Kidney (tissue), 14 donors: ENCODE data around the gene LRRC2. TPM values are rescaled to one million over a fixed set of nuclear protein-coding genes. Genes with fewer than 3 reads are reported as not detected.
A peak's percentile ranks its signal among the peaks of the same experiment; 100 is the strongest.
"Not testable (repeated sequence)": the region's sequence is repeated elsewhere in the genome, so short reads cannot be mapped to it uniquely, and the experiment has no call there.

ENCODE experiments used
- DNase-seq, 5 donors: peaks; one replicate each; pipeline ENCODE4 v3.0.0-alpha.2; 2013 to 2020
- FAIRE-seq: peaks from 2 replicates; lab custom pipeline; 2012; peaks lifted over from hg19 to GRCh38; lab: Jason Lieb, UNC
- H3K27ac ChIP-seq, 2 donors: one replicate each; pipeline ENCODE4 v1.7.0; 2013; ENCODE audit warnings: low read depth in 2 of 2, low read length in 2 of 2, inconsistent platforms in 1 of 2
- H3K27me3 ChIP-seq: one replicate; pipeline ENCODE4 v1.7.1; 2013; ENCODE audit warnings: low read length, inconsistent platforms; ENCODE audit not compliant: control insufficient read depth, insufficient read depth
- H3K36me3 ChIP-seq, 3 donors: one replicate each; pipeline versions ENCODE4 v1.7.0 to v1.7.1; 2013; ENCODE audit warnings: low read length in 3 of 3, control low read depth in 1 of 3, inconsistent platforms in 1 of 3; ENCODE audit not compliant: insufficient read depth in 3 of 3, control insufficient read depth in 2 of 3
- H3K4me1 ChIP-seq, 3 donors: one replicate each; pipeline versions ENCODE4 v1.7.0 to v1.7.1; 2013; ENCODE audit warnings: low read length in 3 of 3, inconsistent platforms in 1 of 3, low read depth in 1 of 3; ENCODE audit not compliant: control insufficient read depth in 2 of 3, insufficient read depth in 2 of 3
- H3K4me3 ChIP-seq, 3 donors: one replicate each; pipeline versions ENCODE4 v1.7.0 to v1.8.1; 2013; ENCODE audit warnings: low read length in 3 of 3, control low read depth in 1 of 3, inconsistent platforms in 1 of 3
- H3K9ac ChIP-seq, 3 donors: one replicate each; pipeline versions ENCODE4 v1.7.0 to v1.7.1; 2013; ENCODE audit warnings: low read length in 3 of 3, control low read depth in 1 of 3, inconsistent platforms in 1 of 3
- H3K9me3 ChIP-seq, 3 donors: one replicate each; pipeline versions ENCODE4 v1.7.0 to v1.7.1; 2013; ENCODE audit warnings: low read length in 3 of 3, control low read depth in 1 of 3, inconsistent platforms in 1 of 3; ENCODE audit not compliant: control insufficient read depth in 2 of 3, insufficient read depth in 1 of 3
- intact Hi-C: fragments of 100-400 bp; cut with DNase I; formaldehyde crosslinking; loops from one replicate; pipeline ENCODE4 v1.11.1; 2022
- polyA plus RNA-seq: library from polyadenylated mRNA; stranded (reverse); fragments of 350-450 nt; fragmentation: Illumina TruSeq; extraction: RNeasy Lipid Tissue Mini Kit (QIAGEN cat#74804); gene quantifications from one replicate; pipeline ENCODE4 v1.2.3, GENCODE V29; 2014; ENCODE audit warnings: low read depth, low replicate concordance; ENCODE audit not compliant: insufficient read depth
- total RNA-seq: library from RNA; stranded (reverse); fragmentation: NEBNext Ultra II Directional; extraction: Animal tissue kit (Norgen Biotek cat#: 25700); gene quantifications from one replicate; pipeline ENCODE4 v1.2.1, GENCODE V29; 2021
- TF ChIP-seq, protein P1 (sequence below): IDR thresholded peaks from 3 replicates; pipeline ENCODE4 v1.5.1; 2012; ENCODE audit warnings: mild to moderate bottlenecking, moderate library complexity, borderline replicate concordance; ENCODE audit not compliant: insufficient read depth; ENCODE audit errors: extremely low read depth
- donor health status: control.
- donor health status: control.
- donor health status: control.
- donor health status: control.
- donor health status: control.
- donor health status: DM: yes; HTN: yes; CAD: no.
- donor health status: Normal renal cell carcinoma (clear cell type).

Gene LRRC2
- total and polyA plus RNA-seq, 2 donors from 2014 or later, result 3.4 to 7.5 TPM

DNA sequence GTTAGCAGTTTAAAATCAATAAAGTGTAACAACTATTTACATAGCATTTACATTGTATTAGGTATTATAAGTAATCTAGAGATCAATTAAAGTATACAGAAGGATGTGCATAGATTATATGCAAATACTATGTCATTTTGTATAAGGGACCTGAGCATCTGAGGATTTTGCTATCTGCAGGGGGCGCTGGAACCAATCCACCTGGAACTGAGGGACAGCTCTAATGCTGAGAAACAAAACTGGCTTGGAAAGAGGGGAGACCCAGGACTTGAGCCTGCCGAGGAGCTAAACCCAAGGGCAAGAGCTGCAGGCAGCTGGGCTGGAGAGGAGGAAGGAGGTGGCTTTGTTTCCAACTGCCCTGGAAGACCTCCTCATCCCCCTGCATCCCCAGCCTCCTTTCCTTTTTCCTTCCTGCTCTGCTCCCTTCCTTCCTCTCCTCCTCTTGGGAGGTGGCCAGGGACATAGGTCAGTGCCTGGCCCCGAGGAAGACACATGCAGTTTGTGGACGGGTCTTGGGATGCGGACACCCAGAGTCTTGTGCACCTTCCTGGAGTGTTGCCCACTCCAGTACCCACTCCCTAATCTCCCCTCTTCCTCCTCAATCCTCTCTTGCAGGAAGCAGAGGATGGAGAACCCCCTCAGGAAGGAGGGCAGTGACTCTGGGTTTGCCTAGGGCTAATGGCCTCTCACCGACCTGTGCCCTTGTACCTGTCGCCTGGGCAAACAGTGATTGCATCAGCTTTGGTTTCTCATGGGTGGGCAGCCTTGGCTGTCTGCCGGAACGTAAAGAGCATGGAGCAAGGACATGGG is 69.2 kb downstream of the LRRC2 start:
- Histone ChIP-seq H3K27ac (no peak overlapping the region), H3K9me3 (no peaks in the 10 kb centered on the region), H3K36me3 (no peaks in the 10 kb centered on the region), H3K27me3 (no peaks in the 10 kb centered on the region), H3K4me1 (no peaks in the 10 kb centered on the region), H3K4me3 (no peak overlapping the region), H3K9ac (no peak overlapping the region)
- FAIRE-seq (no peak), DNase-seq (peak in 2 of 5 donors; percentile 23 to 54)
- intact Hi-C loops, result loop anchor here (10.0 kb wide), 1 partner anchor 128 kb away; no protein-coding TSS in a partner anchor
- TF ChIP-seq, protein P1, sequence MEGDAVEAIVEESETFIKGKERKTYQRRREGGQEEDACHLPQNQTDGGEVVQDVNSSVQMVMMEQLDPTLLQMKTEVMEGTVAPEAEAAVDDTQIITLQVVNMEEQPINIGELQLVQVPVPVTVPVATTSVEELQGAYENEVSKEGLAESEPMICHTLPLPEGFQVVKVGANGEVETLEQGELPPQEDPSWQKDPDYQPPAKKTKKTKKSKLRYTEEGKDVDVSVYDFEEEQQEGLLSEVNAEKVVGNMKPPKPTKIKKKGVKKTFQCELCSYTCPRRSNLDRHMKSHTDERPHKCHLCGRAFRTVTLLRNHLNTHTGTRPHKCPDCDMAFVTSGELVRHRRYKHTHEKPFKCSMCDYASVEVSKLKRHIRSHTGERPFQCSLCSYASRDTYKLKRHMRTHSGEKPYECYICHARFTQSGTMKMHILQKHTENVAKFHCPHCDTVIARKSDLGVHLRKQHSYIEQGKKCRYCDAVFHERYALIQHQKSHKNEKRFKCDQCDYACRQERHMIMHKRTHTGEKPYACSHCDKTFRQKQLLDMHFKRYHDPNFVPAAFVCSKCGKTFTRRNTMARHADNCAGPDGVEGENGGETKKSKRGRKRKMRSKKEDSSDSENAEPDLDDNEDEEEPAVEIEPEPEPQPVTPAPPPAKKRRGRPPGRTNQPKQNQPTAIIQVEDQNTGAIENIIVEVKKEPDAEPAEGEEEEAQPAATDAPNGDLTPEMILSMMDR, result no peak

GRCh38 chr3:46495901-46496456 is 70.1 kb downstream of the LRRC2 start:
- no peaks in the 10 kb centered on the region for H3K27me3 ChIP-seq
- H3K9me3 ChIP-seq, result no peaks in the 10 kb centered on the region
- FAIRE-seq, result no peak
- no peaks in the 10 kb centered on the region for H3K36me3 ChIP-seq
- no peak for DNase-seq
- H3K27ac ChIP-seq, result no peak overlapping the region
- H3K4me1 ChIP-seq, result no peaks in the 10 kb centered on the region
- intact Hi-C loops, result loop anchor here (10.0 kb wide), 1 partner anchor 129 kb away; no protein-coding TSS in a partner anchor
- TF ChIP-seq, protein P1, result no peak
- H3K4me3 ChIP-seq, result no peak overlapping the region
- no peak overlapping the region for H3K9ac ChIP-seq

- H3K27ac ChIP-seq, H3K9ac ChIP-seq, H3K4me3 ChIP-seq, H3K36me3 ChIP-seq, H3K27me3 ChIP-seq, H3K9me3 ChIP-seq, FAIRE-seq, DNase-seq, H3K4me1 ChIP-seq: not testable (repeated sequence)
- intact Hi-C loops, result loop anchor here (10.0 kb wide), 1 partner anchor 130 kb away; no protein-coding TSS in a partner anchor
Measured at GRCh38 chr3:46494491-46494890, 71.6 kb downstream of the LRRC2 start.

GRCh38 chr3:46492890-46493547 is 73.1 kb downstream of the LRRC2 start:
- TF ChIP-seq, protein P1, result no peak
- no peaks in the 10 kb centered on the region for H3K36me3 ChIP-seq
- no peak overlapping the region for H3K4me3 ChIP-seq
- no peaks in the 10 kb centered on the region for H3K9me3 ChIP-seq
- intact Hi-C loops, result loop anchor here (10.0 kb wide), 1 partner anchor 132 kb away; no protein-coding TSS in a partner anchor
- DNase-seq (no peak), FAIRE-seq (no peak)
- H3K27ac ChIP-seq, result no peak overlapping the region
- H3K27me3 ChIP-seq, result no peaks in the 10 kb centered on the region
- peaks cover 0 to 6% (median 4%) of the 10 kb centered on the region in 3 donors for H3K4me1 ChIP-seq
- no peak overlapping the region for H3K9ac ChIP-seq
